NCI-H1694 (cell line): ENCODE measurements around the gene PPID.
"Not testable (repeated sequence)": the region's sequence is repeated elsewhere in the genome, so short reads cannot be mapped to it uniquely, and the experiment has no call there.

ENCODE experiments used
- DNase-seq: peaks from one replicate; lab custom pipeline; 2025; lab: John Stamatoyannopoulos, UW

PPID gene

GRCh38 chr4:158666892-158667291 lies 56.3 kb downstream of the PPID start:
- DNase-seq: no peak

GRCh38 chr4:158664806-158665205 lies 58.4 kb downstream of the PPID start:
- no peak for DNase-seq

GRCh38 chr4:158663707-158664625 lies 59.2 kb downstream of the PPID start:
- not testable (repeated sequence) for DNase-seq

- not testable (repeated sequence) for DNase-seq
Measured at GRCh38 chr4:158663255-158663654, 59.9 kb downstream of the PPID start.
